Central memory CD8-positive, alpha-beta T cell (primary cell): ENCODE data around the gene SLC6A13.
"Not testable (repeated sequence)": the region's sequence is repeated elsewhere in the genome, so short reads cannot be mapped to it uniquely, and the experiment has no call there.

Experiments
- ATAC-seq: fragments of 150-1000 bp; cut with Tn5 transposase; replicated peaks from 2 replicates; pipeline ENCODE4 v1.10.0; 2022; ENCODE audit warnings: mild to moderate bottlenecking, moderate FRiP score, moderate number of reproducible peaks; ENCODE audit not compliant: poor library complexity, severe bottlenecking; ENCODE audit errors: extremely low read depth
- DNase-seq, 2 donors: peaks; one replicate each; pipeline ENCODE4 v3.0.0; 2021; ENCODE audit warnings: low spot score in 2 of 2
- H3K27ac Mint-ChIP-seq: one replicate; pipeline ENCODE4 v1.8.0; 2022; ENCODE audit warnings: low read depth, mild to moderate bottlenecking, moderate library complexity, mixed read lengths
- H3K27me3 Mint-ChIP-seq: one replicate; pipeline ENCODE4 v1.8.0; 2022; ENCODE audit warnings: mixed read lengths
- H3K36me3 Mint-ChIP-seq: one replicate; pipeline ENCODE4 v1.8.0; 2022; ENCODE audit warnings: mild to moderate bottlenecking, moderate library complexity, mixed read lengths; ENCODE audit not compliant: insufficient read depth
- H3K4me1 Mint-ChIP-seq: one replicate; pipeline ENCODE4 v1.8.0; 2022; ENCODE audit warnings: mixed read lengths
- H3K4me3 Mint-ChIP-seq: one replicate; pipeline ENCODE4 v1.8.0; 2022; ENCODE audit warnings: mild to moderate bottlenecking, moderate library complexity, mixed read lengths
- H3K9me3 Mint-ChIP-seq: one replicate; pipeline ENCODE4 v1.8.0; 2022; ENCODE audit warnings: mixed read lengths

SLC6A13 gene

GRCh38 chr12:238736-239398 lies 23.8 kb downstream of the SLC6A13 start:
- Mint-ChIP-seq H3K27ac (no peak overlapping the region), H3K4me3 (no peak overlapping the region), H3K9me3 (peaks cover 11% of the 10 kb centered on the region), H3K36me3 (peaks cover 2% of the 10 kb centered on the region), H3K27me3 (peaks cover 60% of the 10 kb centered on the region), H3K4me1 (no peaks in the 10 kb centered on the region)
- ATAC-seq (no peak), DNase-seq (no peak)

GRCh38 chr12:238116-238515 lies 24.5 kb downstream of the SLC6A13 start:
- Mint-ChIP-seq H3K4me1 (no peaks in the 10 kb centered on the region), H3K27ac (no peak overlapping the region), H3K27me3 (peaks cover 52% of the 10 kb centered on the region), H3K9me3 (peaks cover 11% of the 10 kb centered on the region), H3K36me3 (no peaks in the 10 kb centered on the region), H3K4me3 (no peak overlapping the region)
- ATAC-seq (no peak), DNase-seq (no peak)

GRCh38 chr12:237026-237815 lies 25.4 kb downstream of the SLC6A13 start:
- H3K36me3 Mint-ChIP-seq = no peaks in the 10 kb centered on the region
- no peak for DNase-seq
- peaks cover 11% of the 10 kb centered on the region for H3K9me3 Mint-ChIP-seq
- no peak for ATAC-seq
- H3K4me1 Mint-ChIP-seq = no peaks in the 10 kb centered on the region
- H3K27me3 Mint-ChIP-seq = peaks cover 49% of the 10 kb centered on the region
- H3K27ac Mint-ChIP-seq = no peak overlapping the region
- H3K4me3 Mint-ChIP-seq = no peak overlapping the region

GRCh38 chr12:236445-236844 lies 26.2 kb downstream of the SLC6A13 start:
- ATAC-seq (no peak), DNase-seq (no peak)
- Mint-ChIP-seq H3K27ac (no peak overlapping the region), H3K4me1 (no peaks in the 10 kb centered on the region), H3K9me3 (peaks cover 11% of the 10 kb centered on the region), H3K36me3 (no peaks in the 10 kb centered on the region), H3K27me3 (peaks cover 45% of the 10 kb centered on the region), H3K4me3 (no peak overlapping the region)

- not testable (repeated sequence) for ATAC-seq, H3K36me3 Mint-ChIP-seq, H3K27ac Mint-ChIP-seq, DNase-seq, H3K4me1 Mint-ChIP-seq, H3K4me3 Mint-ChIP-seq
- peaks cover 11% of the 10 kb centered on the region for H3K9me3 Mint-ChIP-seq
- peaks cover 40% of the 10 kb centered on the region for H3K27me3 Mint-ChIP-seq
Observed at GRCh38 chr12:235967-236366, 26.7 kb downstream of the SLC6A13 start.

GRCh38 chr12:234891-235415 lies 27.7 kb downstream of the SLC6A13 start:
- DNase-seq = no peak
- H3K27ac Mint-ChIP-seq = no peak overlapping the region
- peaks cover 11% of the 10 kb centered on the region for H3K9me3 Mint-ChIP-seq
- no peak for ATAC-seq
- no peaks in the 10 kb centered on the region for H3K4me1 Mint-ChIP-seq
- H3K36me3 Mint-ChIP-seq = no peaks in the 10 kb centered on the region
- no peak overlapping the region for H3K4me3 Mint-ChIP-seq
- peaks cover 42% of the 10 kb centered on the region for H3K27me3 Mint-ChIP-seq

GRCh38 chr12:234019-234418 lies 28.6 kb downstream of the SLC6A13 start:
- no peaks in the 10 kb centered on the region for H3K4me1 Mint-ChIP-seq
- H3K27me3 Mint-ChIP-seq = peaks cover 42% of the 10 kb centered on the region
- H3K9me3 Mint-ChIP-seq = peaks cover 11% of the 10 kb centered on the region
- H3K27ac Mint-ChIP-seq = no peak overlapping the region
- ATAC-seq (no peak), DNase-seq (no peak)
- no peak overlapping the region for H3K4me3 Mint-ChIP-seq
- H3K36me3 Mint-ChIP-seq = no peaks in the 10 kb centered on the region

- no peak for DNase-seq
- Mint-ChIP-seq H3K9me3 (peaks cover 11% of the 10 kb centered on the region), H3K4me3 (no peak overlapping the region), H3K36me3 (no peaks in the 10 kb centered on the region), H3K4me1 (no peaks in the 10 kb centered on the region), H3K27ac (no peak overlapping the region), H3K27me3 (peaks cover 42% of the 10 kb centered on the region)
- ATAC-seq = no peak
Observed at GRCh38 chr12:233615-233968, 29.0 kb downstream of the SLC6A13 start.

- ATAC-seq = no peak
- Mint-ChIP-seq H3K36me3 (no peaks in the 10 kb centered on the region), H3K9me3 (peaks cover 11% of the 10 kb centered on the region), H3K4me3 (no peak overlapping the region), H3K4me1 (no peaks in the 10 kb centered on the region), H3K27me3 (peaks cover 42% of the 10 kb centered on the region), H3K27ac (no peak overlapping the region)
- no peak for DNase-seq
Observed at GRCh38 chr12:232731-233614, 29.7 kb downstream of the SLC6A13 start.

- Mint-ChIP-seq H3K36me3 (no peaks in the 10 kb centered on the region), H3K4me3 (no peak overlapping the region), H3K9me3 (peaks cover 5% of the 10 kb centered on the region), H3K4me1 (no peaks in the 10 kb centered on the region), H3K27me3 (peaks cover 57% of the 10 kb centered on the region), H3K27ac (no peak overlapping the region)
- no peak for DNase-seq
- ATAC-seq = no peak
Observed at GRCh38 chr12:230925-231671, 31.5 kb downstream of the SLC6A13 start.

GRCh38 chr12:229441-230191 lies 33.0 kb downstream of the SLC6A13 start:
- no peak for ATAC-seq
- Mint-ChIP-seq H3K27me3 (peaks cover 57% of the 10 kb centered on the region), H3K4me1 (no peaks in the 10 kb centered on the region), H3K9me3 (no peaks in the 10 kb centered on the region), H3K4me3 (no peak overlapping the region), H3K36me3 (no peaks in the 10 kb centered on the region), H3K27ac (no peak overlapping the region)
- DNase-seq = no peak
